HG02970 (cell line): ENCODE measurements around the gene CXCL6.

Source experiments
- ATAC-seq: cut with Tn5 transposase; IDR thresholded peaks from one replicate; pipeline ENCODE4 v1.9.1; 2021; ENCODE audit warnings: mild to moderate bottlenecking, moderate library complexity, moderate number of reproducible peaks; ENCODE audit not compliant: unreplicated experiment, low FRiP score

Gene CXCL6

DNA sequence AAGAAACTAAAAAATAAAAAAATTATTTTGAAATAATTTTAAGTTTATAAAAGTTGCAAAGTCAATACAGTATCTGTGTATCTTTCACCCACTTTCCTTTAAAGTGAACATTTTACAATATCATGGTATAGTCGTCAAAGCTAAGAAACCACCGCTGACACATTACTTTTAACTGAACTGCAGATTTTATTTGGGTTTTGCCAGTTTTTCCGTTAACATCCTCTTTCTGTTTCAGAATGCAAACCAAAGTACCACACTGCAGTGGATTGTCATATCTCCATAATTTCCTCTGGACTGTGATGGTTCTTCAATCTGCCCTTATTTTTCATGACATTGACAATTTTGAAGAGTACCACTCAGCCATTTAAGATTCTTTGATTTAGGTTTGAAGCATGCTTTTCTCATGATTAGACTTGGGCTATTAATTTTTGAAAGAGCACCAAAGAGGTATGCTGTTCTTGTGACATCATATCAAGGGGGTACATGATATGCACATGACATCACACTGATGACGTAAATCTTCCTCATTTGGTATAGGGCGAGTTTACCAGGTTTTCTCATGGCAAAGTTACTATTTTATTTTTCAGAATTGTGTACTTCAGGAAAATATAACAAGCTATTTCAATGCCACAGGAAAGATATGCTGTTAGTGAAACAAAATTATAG is 29.1 kb downstream of the CXCL6 start:
- ATAC-seq = no peak

DNA sequence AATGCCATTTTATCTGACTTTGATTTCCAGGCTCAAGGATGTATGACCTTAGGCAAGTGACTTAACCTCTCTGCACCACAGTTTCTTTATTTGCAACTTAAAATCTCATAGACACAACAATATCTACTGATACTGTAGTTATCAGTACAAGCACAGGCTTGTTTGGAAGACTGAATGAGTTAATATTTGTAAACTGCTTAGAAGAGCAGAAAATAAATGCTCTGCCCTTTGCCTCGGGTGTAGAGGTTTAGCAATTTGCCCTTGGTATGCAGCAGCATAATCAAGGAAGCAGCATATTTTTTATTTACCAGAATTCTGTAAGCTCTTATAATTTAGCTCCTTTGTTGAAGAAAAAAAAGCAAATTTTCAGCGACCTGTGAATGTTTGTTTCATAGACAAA is 29.8 kb downstream of the CXCL6 start:
- ATAC-seq = no peak

DNA sequence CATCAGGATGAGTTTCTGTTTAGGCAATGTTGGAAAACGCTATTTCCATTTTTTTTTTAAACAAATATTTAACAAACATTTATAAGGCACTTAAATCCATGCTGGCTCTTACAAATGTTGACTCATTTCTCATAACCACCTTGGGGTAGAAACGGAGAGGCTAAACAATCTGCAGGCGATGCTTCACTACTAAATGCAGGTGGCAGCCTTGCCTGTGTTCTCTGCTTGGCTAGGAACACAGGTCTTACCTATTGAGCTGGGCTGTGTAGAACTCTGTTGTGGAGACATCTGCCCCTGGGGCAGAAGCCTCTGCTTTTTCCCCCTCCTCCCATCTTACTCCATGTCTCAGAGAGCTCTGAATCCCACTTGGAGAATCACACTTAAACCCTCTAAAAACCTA is 31.3 kb downstream of the CXCL6 start:
- no peak for ATAC-seq

DNA sequence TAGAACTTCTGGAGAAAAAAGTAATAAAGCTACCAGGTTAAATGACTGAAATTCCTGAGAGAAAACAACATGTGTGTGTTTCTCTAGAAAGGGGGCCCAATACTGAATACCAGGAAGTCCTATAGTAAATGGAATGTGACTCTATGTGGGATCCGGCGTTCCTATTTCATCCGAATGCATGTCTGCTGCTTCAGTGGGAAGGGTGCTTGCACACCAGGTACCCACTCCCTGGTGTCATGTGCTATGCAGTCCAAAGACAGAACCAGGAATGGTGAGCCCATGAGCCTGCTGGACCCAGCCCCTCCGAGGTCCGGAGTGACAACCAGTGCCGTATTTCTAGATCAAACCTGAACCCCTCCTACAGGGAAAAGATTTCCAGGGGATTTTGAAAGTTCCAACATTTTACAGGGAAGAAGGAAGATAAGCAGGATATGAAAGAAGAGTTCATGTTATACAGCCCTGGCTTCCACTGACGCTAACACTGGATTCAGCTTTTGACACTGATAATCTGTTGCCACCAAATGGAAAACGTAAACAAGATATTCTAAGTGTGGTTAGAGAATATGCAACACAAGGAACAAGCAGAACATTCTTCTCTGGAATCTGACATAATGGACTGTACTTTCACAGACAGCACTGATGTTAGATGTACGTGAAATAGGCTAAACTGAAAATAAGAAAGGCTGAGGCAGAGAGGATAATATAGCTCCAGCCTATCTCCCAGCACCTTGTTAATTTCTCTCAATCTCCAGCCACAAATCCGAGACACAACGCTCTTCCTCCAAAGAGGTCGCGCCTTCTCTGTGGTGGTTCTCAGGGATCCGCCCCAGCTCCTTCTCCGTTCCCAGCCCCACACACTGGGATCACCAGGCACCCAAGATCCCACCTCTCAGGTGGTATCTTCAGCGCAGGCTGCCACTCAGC is 32.0 kb downstream of the CXCL6 start:
- no peak for ATAC-seq

DNA sequence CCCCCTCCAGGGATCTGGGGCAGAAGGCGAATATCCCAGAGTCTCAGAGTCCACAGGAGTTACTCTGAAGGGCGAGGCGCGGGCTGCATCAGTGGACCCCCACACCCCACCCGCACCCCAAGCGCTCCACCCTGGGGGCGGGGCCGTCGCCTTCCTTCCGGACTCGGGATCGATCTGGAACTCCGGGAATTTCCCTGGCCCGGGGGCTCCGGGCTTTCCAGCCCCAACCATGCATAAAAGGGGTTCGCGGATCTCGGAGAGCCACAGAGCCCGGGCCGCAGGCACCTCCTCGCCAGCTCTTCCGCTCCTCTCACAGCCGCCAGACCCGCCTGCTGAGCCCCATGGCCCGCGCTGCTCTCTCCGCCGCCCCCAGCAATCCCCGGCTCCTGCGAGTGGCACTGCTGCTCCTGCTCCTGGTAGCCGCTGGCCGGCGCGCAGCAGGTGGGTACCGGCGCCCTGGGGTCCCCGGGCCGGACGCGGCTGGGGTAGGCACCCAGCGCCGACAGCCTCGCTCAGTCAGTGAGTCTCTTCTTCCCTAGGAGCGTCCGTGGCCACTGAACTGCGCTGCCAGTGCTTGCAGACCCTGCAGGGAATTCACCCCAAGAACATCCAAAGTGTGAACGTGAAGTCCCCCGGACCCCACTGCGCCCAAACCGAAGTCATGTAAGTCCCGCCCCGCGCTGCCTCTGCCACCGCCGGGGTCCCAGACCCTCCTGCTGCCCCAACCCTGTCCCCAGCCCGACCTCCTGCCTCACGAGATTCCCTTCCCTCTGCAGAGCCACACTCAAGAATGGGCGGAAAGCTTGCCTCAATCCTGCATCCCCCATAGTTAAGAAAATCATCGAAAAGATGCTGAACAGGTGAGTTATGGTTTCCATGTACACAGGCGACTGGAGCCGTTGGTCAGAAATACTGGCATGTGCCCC is 32.9 kb downstream of the CXCL6 start, which contains the start of gene CXCL1:
CXCL1 (plus strand) TSS at position 264 of the 926 bp plus-strand sequence; CDS start at position 342, 78 bp downstream.
- ATAC-seq = no peak

DNA sequence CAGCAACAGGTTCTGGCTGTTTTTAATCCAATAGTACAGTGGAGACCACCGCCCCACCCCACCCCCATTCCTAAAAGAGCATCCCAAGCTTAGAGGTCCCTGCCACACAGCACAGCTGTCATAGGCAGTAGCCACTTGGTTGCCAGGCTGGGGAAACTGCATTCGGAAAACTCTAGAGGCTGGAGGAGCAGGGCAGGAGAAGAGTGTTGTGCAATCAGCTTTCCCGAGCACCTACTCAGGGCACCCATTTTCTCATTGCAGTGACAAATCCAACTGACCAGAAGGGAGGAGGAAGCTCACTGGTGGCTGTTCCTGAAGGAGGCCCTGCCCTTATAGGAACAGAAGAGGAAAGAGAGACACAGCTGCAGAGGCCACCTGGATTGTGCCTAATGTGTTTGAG is 33.8 kb downstream of the CXCL6 start:
- ATAC-seq = no peak

DNA sequence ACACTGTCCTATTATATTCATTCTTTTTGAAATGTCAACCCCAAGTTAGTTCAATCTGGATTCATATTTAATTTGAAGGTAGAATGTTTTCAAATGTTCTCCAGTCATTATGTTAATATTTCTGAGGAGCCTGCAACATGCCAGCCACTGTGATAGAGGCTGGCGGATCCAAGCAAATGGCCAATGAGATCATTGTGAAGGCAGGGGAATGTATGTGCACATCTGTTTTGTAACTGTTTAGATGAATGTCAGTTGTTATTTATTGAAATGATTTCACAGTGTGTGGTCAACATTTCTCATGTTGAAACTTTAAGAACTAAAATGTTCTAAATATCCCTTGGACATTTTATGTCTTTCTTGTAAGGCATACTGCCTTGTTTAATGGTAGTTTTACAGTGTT is 34.3 kb downstream of the CXCL6 start:
- ATAC-seq = no peak

DNA sequence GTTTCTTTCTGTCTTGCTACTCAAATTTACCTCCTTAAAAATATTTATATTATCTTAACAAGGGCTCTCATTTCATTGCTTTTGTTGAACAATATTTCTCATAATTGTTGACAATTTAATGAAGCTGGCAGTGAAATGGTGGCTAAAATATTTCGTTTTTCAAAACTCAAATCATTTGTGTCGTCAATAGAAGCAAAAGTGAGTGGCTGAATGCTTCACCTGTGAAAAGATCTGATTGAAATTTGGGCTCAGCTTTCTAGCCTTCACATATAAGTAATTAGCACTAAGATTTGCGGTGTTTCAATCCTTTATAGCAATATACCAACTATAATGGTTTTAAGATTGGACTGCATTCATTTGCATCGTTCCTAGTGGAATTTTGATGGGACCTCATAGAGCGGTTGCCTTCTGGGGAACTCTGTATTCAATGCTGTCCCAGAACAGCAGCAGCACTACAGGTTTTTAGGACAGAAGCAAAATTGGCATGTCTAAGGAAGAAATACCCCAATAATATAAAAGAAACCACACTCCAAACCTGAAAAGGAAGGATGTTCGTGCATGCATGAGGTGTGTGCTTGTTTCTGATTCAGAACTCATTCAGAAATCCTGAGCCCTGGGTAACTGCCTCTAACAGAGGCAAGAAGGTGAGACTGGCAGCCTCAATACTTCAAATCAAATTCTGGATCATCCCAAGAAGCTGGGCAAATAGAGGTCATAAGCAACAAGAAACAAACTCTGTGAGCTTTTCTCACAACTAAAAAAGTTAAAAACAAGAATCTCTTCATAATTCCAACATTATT is 35.2 kb downstream of the CXCL6 start:
- ATAC-seq = no peak

DNA sequence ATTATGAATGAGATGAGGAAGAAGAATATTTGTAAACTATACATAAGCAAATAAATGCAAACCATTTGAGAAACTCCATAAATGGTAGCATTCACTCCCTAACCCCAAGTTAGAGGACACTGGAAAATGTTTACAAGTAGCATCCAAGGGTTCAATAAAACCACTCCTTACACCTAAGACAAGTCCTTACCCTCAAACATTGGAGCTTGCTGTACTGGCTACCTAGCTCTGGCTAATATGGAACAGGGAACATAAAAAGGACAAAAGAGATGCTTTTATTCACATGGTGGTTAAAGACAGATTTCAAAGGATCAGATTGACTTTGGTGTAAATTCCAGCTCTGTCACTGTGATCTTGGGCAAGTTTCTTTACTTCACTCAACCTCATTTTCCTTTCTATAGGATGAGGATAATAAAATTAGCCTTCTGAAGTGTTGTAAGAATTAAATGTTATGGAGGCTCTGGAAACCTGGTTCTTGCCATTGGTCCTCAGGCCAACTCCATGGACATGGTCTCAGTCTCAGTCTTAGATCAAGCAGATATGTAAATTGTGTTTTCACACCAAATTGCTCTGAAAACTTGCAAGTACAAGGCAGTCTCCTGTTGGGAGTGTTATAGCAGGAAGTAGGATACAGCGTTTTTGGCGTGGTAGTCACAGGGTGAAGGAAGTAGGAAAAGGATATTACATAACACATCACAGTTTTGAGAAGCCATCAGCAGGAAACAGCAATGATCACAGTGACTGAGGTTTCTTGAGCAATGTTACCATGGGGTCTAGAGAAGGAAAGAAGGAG is 36.0 kb downstream of the CXCL6 start:
- ATAC-seq = no peak

DNA sequence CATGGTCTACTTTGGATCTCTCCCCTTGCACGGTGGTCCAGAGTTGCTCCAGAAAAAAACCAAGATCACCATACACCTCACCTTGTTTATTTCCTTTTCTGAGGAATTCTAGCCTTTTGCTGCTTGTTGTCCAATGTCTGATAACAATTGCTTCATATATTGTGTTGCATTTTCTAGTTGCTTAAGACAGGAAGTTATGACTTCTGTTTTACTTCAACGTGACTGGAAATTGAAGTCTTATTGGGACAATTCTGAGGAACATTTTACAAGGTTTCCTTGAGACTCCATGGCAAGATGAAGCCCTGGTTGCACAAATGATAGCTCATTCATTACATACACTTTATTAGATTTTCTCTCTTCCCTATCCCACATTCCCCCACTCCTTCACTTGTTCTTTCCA is 37.9 kb downstream of the CXCL6 start:
- ATAC-seq = no peak

DNA sequence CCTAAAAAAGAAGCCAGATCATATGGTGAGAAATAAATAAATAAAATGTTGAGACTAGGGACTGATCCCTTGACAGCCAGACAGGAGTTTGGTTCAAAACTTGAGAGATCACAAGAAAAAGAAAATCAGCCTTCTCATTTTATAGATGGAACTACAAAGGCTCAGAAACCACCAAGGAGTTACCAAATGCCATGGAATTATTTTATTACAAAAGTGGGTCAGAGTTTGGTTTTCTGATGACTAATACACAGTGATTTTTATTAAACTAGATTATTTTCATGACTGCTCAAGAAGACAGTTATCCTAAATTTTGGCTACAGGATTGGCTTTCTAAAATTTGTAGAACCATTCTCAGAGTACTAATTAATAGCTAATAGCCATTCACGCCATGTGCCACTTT is 38.9 kb downstream of the CXCL6 start:
- ATAC-seq = no peak

DNA sequence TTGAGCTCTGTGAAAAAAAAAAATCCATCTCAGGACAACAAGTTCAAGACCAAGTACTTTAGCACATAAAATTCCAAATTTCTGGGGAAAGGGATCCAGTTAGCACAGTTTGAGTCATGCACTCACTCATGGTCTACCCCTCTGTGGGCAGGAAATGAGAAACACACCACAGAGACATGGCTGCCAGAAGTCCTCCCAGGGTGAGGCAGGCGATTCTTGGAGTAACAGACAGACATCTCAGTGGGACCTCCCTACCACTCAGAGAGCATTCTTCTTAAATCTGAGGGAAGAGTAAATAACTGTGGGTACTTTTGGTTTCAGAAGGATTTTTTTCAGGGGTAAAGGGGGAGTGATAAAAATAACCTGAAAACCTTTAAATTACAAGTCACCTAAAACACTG is 46.8 kb downstream of the CXCL6 start:
- ATAC-seq = no peak

DNA sequence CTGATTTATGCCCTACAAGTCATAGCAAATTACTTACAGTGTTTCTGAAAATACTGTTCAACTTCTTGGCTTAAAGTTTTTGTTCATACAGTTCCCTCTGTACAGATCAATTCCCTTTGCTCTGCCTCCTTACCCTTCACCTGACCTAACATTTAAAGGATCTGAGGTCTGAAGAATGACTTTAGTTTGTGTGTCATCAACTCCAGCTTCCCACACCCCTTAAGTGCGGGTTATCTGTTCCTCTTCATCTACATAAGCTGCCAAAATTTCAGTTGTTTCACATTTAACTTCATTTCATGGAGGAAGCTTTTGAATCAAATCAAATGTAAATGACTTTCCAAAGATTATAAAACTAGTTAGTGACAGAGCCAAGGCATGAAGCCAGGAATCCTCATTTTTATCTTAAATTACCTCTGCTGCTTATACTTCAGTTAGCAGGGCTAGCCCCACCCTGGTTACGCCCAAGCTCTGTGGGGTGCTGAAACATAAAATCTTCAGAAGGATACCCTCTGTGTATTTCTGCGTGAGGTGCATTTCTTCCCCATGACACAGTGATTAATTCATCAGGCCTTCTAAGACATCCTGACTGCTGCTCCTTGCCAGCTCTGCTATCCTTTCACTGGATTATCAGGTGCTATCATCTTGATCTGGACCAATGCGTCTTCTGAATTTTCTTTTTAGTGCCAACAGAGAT is 49.2 kb downstream of the CXCL6 start:
- ATAC-seq = no peak
